ENCODE measurements around the gene EZH1.
A peak's percentile ranks its signal among the peaks of the same experiment; 100 is the strongest.

Gene EZH1

GRCh38 chr17:42744806-42745617 is at the start of gene EZH1:
TSS of gene EZH1 (minus strand) at chr17:42745040. CDS start at chr17:42728941, 16,099 bp downstream.
- peak; percentile 74 for DNase-seq (ENCODE audit: low read depth)

GRCh38 chr17:42792545-42792944 is 47.7 kb upstream of the EZH1 start:
- DNase-seq (ENCODE audit: low read depth) = no peak

DNA sequence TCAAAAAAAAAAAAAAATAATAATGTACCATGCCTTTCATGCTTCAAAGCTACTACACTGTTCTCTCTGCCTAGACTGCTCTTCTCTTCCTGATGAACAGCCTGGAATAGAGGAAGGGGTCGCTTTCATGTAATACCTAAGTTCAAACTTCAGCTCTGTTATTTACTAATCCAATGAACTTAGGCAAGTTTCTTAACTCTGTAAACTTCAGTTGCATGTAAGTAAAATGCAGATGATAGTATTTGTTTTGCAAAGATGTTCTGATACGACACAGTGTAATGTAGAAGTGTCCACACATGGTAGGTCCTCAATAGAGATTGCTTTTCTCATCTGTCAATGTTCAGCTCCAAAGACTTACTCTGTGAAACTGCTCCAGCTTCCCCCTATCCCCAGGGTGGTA is 47.1 kb upstream of the EZH1 start:
- no peak for DNase-seq (ENCODE audit: low read depth)

GRCh38 chr17:42787266-42787665 is 42.4 kb upstream of the EZH1 start:
- no peak for DNase-seq (ENCODE audit: low read depth)

DNA sequence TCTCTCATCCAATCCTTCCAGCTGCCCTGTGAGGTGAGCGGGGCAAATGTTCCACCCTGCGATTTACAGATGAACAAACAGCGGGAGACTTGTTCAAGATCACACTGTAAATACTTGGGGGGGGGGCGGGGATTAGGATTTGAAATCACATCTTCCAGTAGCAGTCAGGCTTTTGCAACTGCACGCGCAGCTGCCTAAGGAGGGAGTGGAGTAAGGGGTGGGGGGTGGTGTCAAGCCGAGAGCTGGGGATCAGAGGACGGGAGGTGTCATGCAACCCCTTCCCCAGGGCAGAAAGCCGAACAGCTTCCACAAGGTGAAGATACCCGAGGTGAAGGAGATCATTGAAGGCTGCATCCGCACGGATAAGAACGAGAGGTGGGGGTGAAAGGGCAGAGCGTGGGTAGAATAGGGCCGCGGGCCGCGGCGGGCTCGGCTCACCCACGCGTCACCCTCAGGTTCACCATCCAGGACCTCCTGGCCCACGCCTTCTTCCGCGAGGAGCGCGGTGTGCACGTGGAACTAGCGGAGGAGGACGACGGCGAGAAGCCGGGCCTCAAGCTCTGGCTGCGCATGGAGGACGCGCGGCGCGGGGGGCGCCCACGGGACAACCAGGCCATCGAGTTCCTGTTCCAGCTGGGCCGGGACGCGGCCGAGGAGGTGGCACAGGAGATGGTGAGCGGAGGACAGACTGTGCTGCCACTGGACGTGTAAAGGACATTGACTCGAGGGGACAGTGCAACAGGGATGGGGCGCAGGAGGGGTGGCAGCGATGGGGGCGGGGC is 40.2 kb upstream of the EZH1 start:
- no peak for DNase-seq (ENCODE audit: low read depth)

DNA sequence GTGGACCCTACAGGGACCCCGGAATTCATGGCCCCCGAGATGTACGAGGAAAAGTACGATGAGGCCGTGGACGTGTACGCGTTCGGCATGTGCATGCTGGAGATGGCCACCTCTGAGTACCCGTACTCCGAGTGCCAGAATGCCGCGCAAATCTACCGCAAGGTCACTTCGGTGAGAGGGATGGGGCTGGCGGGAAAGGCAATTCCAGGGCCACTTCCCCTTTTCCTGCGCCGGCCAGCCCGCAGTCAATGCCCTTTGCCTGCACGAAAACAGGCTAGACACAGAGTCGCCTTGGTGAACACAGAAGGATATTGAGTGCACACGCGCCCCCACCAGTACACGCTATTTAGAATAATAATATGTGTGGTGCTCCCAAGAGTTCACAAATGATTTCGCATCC is 39.6 kb upstream of the EZH1 start:
- DNase-seq (ENCODE audit: low read depth) = no peak

DNA sequence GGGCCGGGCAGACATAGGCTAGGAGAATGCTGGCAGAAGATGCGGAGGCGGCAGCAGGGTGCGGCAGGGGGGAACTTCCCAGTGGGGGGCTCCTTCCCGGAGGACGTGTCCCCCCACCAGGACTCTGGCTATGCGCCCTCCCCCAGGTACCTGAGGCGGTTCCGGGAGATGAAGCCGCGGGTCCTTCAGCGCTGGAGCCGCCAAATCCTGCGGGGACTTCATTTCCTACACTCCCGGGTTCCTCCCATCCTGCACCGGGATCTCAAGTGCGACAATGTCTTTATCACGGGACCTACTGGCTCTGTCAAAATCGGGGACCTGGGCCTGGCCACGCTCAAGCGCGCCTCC is 38.9 kb upstream of the EZH1 start:
- DNase-seq (ENCODE audit: low read depth) = no peak

- peak; percentile 84 for DNase-seq (ENCODE audit: low read depth)
Measured at GRCh38 chr17:42783062-42783790, 38.4 kb upstream of the EZH1 start.

- no peak for DNase-seq (ENCODE audit: low read depth)
Measured at GRCh38 chr17:42782166-42783061, 37.6 kb upstream of the EZH1 start.

DNA sequence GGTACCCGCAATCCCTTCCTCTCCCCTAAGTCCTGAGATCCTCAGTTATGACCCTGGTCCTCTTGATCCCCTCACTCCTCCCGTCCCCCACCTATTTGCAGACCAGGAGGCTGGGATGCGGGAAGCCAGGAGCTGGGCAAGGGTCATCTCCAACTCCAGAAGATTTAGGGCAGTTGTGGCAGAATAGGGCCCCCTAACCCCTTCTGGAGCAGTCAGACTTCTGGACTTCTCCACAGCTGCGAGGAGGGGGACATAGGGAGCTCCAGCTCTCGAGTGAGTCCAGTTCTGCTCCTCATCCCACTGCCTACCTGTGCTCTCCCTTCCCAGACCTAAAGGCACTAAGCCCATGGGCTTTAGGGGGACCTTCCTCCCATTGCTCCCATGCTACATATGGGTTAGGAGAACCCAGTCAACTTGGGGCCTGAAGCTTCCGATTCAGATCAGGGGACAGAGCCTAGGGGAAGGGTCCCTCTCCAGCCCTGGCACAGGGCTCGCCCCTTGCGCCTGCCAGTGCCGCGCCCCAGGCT is 36.9 kb upstream of the EZH1 start:
- DNase-seq (ENCODE audit: low read depth) = no peak

DNA sequence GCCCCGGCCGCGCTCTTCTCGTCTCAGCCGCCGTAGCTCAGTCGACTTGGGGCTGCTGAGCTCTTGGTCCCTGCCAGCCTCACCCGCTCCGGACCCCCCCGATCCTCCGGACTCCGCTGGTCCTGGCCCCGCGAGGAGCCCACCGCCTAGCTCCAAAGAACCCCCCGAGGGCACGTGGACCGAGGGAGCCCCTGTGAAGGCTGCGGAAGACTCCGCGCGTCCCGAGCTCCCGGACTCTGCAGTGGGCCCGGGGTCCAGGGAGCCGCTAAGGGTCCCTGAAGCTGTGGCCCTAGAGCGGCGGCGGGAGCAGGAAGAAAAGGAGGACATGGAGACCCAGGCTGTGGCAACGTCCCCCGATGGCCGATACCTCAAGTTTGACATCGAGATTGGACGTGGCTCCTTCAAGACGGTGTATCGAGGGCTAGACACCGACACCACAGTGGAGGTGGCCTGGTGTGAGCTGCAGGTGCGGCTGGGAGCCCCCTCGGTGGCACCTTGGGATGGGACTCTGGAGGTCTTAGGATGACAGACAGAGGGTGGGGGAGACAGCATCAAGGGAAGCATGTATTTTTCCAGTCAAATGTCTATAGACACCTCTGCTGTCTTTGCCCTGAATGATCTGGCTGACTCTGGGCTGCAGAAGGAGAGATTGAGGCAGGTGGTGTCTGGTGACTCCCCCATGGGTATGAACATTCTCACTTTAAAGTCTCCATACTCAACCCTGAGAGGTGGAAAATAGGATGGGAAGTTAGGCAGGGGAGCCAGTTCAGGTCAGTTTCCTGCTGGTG is 36.2 kb upstream of the EZH1 start:
- no peak for DNase-seq (ENCODE audit: low read depth)

DNA sequence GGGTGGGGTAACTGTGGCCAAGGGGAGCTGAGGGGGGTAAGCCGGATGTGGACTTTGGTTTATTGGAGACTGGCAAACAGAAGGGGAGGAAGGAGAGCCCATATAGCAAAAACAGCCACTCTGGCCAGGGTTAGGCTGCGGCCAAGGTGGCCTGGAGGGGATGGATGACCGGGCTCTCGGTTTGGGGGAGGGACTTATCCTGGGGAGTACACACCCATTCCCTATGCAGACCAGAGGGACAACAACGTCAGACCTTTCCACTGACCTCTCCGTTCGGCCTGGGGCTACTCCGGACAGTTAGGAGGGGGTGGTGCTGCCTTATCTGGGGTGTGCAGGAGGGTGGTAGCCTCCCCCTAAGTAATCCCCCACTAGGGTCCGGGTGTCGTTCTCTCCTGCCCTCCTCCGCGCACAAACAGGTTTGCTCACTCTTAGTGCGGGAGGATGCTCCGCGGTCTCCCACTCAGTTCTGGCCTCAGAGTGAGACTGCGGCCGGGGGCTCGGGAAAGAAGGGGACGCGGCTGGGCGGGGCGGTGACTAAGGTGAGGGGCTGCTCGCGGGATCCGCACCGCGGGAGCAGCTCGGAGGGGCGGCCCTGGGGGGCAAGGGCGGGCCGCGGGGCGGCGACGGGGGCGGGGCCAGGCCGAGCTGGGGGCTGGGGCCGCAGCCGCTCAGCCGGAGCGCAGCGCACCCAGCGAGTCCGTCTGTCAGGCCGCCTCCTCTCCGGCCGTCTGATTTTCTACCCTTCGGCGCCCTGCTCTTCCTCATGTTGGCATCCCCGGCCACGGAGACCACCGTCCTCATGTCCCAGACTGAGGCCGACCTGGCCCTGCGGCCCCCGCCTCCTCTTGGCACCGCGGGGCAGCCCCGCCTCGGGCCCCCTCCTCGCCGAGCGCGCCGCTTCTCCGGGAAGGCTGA is 35.4 kb upstream of the EZH1 start, which contains the start of gene WNK4:
TSS of gene WNK4 (plus strand) at position 675 of the 915 bp plus-strand sequence. CDS start at position 764, 89 bp downstream.
- DNase-seq (ENCODE audit: low read depth) = peak; percentile 29

DNA sequence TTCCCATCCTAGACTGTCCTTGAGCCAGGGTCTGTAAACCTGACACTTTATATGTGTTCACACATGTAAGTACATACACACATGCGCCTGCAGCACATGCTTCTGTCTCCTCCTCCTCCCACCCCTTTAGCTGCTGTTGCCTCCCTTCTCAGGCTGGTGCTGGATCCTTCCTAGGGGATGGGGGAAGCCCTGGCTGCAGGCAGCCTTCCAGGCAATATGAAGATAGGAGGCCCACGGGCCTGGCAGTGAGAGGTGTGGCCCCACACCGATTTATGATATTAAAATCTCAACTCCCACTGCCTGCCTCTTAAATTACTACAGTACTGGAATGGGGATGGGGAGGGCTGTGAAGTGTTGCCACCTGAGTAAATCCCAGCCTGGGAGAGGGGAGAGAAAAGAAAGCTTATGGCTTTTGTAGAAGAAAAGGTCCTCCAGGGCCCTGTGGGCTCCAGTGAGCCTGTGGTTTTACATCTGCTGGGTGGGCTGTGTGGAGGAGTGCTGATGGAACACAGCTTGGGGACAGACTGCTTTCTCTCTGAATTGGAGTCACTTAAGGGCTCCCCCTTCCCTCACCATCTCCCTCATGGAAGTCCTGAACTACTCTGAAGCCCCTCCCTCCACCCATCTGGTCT is 34.6 kb upstream of the EZH1 start:
- DNase-seq (ENCODE audit: low read depth) = no peak

- no peak for DNase-seq (ENCODE audit: low read depth)
Measured at GRCh38 chr17:42778570-42778969, 33.7 kb upstream of the EZH1 start.

DNA sequence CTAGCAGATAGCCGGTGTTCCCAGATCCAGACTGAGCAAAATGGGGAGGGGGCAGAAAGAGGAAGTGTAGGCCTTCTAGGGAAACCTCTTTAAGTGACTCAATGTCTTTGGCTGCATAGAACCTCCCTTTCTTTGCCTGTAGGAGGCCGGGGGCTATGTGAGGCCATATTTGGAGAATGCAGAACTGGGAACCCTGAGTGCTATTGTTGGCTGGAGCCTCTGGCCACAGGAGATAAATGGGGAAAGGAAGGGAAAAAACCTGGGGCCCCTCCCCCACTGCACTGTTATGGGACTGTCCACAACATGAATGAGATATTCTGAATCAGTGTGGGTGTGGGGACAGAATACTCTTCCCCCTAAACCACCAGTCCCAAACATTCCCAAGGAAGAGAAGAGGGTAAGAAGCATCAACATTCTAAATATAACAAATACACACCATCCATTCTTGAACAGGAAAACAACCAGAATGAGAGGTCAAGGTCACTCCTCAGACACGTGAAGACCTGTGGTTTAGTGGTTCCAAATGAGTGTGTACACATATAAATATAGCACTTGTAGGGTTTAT is 30.8 kb upstream of the EZH1 start:
- DNase-seq (ENCODE audit: low read depth) = peak; percentile 33

- DNase-seq (ENCODE audit: low read depth) = peak; percentile 52
Measured at GRCh38 chr17:42774066-42774745, 29.4 kb upstream of the EZH1 start.

GRCh38 chr17:42773290-42774035 is 28.6 kb upstream of the EZH1 start, which contains the start of gene VPS25:
TSS of gene VPS25 (plus strand) at chr17:42773449. CDS start at chr17:42773476, 27 bp downstream.
- peak; percentile 84 for DNase-seq (ENCODE audit: low read depth)
